Hypothalamus (tissue), 51 donors: ENCODE data around the gene STIM2.
"Not testable (repeated sequence)": the region's sequence is repeated elsewhere in the genome, so short reads cannot be mapped to it uniquely, and the experiment has no call there.

Source experiments
- DNase-seq, 51 donors: peaks; one replicate each; lab custom pipeline; 2025; lab: John Stamatoyannopoulos, UW

Gene STIM2

DNA sequence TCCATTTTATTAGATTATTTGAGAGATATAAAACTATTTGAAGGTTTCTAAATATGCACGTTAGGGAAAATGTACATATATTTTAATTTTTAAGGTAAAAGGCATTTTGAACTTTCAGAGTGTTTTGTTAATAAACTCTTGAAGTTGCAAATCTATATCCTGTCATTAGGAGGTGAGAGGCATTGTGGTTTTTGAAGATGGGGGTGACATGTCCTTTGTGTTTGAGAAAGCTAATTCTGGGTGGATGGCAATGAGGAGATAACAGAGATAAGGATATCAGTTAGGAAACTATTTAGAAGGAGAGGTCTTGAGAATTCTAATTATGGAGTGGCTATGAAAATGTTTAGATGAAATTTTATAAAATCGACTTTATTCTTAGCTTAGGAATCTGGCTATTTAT is 6.1 kb downstream of the STIM2 start:
- no peak for DNase-seq

DNA sequence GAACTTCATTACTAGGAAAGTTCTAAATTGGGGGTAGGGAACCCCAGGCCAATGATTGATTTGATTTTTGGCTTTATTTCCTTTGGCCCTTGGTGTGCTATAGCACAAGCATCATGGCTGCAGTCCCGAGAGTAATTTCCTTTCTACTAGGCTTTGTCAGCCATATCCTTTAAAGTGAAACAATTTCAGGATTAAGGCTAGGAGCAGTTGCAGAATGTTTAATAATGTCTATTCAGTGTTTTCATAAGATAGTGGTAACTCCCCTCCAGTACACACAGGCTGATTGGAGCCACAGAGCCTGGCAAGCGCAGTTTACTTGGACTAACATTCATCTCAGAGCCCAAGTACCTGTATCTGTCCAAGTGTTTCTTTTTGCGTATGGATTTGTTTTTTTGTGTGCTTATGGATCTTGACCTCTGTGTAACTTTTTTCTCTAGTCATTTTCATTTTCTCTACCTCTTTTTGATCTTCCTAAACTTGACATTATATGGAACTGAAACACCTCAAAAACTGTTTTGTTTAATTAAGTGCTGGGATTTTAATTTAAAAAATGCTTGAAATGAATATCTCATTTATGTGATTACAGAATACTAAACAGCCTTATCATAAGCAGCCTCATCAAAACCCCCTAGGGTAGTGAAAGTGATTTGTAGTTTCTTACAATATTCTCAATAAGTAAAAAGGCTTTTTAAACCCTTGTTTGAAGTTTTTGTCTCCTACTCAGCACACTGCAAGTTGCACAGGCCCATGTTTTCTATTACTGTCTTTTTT is 7.5 kb downstream of the STIM2 start:
- no peak for DNase-seq

DNA sequence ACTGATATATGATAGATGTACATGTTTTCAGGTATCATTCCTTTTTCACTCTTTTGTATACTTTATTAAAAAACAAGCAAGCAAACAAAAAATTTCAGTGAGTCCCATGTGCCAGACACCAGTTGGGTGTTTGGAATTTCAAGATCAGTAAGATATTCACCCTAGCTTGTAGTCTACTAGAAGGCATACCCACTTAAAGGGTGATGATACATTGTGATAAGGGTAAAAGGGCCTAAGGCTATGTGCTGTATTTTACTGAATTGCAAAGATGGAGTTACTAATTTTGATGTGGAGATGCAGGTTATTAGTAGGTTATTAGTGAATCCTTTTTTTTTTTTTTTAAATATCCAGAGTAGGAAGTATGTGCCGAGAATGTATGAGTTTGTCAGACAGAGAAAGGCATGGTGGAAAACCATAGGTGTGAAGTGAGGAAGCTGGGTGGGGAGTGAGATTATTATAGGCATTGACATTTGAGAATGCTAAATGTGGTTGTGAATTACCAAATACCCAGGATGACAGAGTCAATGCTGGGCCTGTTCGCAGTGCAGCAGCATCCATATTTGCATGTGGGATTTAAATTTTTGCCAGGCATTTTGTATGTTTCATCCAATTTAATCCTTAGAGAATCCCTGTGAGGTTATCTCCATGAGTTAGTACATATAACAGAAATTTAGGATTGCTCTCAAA is 10.1 kb downstream of the STIM2 start:
- DNase-seq: no peak

DNA sequence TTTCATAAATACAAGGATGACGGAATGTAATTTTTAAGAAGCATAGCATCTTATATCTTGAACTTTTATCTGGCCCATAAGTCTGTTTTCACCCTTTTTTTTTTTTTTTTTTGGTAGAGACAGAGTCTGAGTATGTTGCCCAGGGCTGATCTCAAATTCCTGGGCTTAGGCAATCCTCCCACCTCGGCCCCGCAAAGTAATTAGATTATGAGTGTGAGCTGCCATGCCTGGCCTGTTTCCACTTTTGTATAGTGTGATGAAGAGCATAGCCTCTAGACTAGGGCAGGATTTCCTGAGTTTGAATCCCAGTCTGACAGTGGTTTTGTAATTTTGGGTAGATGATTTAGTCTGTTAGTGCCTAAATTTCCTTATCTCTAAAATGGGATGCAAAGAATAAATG is 11.0 kb downstream of the STIM2 start:
- no peak for DNase-seq

DNA sequence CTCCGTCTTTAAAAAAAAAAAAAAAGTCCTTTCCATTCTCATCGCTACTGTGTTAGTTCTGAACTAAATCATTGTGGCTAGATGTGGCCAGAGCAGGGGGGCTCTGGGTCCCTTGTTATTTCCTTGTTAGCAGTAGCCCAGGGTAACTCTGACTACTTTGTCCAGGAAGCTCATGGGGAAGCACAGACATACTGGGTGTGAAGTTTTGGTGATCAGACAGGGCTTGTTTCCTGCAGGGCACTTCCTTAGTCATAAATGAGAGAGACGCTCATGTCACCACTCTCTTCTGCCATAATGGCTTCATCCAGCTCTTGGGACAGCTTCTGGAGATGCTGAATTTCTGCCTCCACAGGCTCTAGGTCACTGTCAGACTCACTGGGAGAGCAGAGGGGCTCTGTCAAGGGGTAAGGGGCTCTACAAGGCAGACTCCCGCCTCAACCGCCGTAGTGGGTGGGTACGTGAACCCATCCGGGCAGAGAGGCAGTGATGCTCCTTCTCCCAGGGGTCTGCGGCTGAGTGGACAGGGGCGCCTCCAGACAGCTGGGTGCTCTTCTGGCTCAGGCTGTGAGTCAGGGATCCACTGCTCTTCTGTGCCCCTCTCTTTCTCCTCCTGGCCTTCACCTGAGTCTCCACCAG is 12.9 kb downstream of the STIM2 start:
- no peak for DNase-seq

DNA sequence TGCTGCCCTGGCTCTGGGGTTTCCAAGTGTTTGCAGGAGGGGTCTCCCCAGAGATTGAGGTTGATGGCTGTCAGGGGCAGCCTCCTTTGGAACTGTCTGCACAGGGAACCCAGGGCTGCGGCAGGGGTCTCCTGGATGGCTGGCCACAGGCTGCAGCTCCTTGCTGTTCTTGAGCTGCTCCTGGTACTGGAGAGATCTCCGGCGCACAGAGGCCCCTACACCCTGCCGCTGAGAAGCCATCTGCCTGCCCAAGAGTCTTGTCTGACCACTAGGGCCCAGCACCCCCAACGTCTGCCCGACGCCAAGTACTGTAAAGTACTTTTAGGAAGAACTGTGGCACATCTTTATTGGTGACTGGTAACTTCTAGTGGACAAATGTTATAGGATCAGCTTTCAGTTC is 13.5 kb downstream of the STIM2 start:
- DNase-seq: no peak

DNA sequence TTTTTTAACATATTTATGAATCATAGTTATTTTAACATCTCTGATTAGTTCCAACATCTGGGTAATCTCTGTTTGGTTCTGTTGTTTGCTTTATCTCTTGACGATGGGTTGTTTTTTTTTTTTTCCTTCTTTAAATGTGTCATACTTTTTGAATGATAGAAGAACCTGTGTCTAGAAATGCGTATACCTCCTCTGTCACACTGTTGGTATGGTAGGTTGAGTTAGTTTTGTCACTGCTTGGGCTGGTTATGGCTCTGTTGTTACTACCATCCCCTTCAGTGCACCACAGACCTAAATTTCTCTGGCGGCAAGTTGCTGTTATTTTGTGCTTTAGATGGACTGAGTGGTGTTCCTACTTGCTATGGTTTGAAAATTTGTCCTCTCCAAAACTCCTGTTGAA is 16.8 kb downstream of the STIM2 start:
- DNase-seq: no peak

DNA sequence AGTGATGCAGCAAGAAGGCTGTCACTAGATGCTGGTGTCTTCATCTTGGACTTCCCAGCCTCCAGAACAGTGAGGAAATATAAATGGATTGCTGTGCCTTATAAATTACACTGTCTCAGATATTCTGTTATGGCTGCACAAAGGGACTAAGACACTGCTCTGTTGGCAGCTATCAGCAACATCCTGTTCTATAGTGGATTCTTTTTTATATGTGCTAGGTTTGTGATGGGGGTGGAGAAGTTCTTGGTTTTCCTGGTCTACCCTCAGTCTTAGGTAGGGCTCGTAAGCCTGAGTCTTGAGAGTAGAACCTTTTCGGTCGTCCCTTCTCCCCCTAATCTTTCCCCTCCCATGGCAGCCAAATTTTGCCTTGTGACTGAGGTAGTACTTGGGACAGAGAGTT is 17.3 kb downstream of the STIM2 start:
- DNase-seq: no peak

DNA sequence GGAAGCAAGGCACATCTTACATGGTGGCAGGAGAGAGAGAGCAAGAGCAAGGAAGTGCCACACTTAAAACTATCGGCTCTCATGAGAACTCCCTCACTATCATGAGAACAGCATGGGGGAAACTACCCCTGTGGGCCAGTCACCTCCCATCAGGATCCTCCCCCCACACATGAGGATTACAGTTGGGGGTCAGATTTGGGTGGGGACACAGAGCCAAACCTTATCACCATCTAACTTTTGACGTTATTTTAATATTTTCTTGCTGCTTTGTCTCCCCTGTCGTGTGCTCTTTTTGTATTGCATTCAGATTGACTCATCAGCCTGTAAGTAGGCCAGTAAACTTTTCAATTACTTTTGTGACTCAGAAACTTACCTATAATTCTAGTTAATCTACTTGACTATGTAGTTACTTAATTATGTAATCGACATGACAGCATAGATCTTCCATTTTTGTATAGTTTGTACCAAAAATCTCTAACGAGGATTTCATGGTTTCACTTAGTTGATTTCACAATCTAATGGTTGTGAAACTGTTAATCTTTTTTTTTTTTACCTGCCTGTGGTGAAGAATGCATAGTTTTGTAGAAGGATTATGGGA is 18.3 kb downstream of the STIM2 start:
- no peak for DNase-seq

DNA sequence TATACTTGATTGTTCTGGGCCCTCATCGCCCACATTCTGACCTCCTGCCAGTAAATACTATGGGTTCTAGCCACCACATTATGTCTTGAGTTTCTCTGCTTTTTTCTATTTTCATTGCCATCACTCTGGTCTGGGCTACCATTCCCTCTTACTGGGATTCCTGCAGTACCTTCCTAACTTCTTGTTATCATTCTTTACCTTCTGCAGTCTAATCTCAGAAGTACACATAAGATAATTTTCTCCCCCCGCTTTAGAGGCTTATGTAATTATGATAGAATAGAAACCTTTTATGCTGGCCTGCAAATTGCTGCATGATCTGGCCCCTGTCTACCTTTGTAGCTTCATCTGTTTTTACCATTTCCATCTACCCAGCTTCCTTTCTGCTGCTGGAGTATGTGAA is 19.2 kb downstream of the STIM2 start:
- DNase-seq: no peak

DNA sequence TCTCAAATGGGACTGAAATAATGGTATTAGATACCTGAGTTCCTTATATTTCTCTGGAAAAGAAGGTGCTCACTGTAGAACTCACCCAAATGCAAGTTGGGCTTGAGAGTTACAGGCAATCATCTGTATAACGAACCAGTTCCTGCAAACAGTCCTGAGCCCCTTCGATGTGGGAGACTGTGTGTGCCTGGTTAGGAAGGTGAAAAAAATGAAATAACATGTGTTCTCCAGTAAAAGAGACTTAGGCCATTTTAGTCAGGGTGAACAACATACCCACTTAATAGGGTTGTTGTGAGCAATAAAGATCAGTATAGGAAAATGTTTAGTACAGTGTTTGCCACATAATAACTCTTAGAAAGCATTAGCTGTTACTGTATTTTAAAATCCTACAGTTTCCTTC is 23.4 kb downstream of the STIM2 start:
- no peak for DNase-seq

DNA sequence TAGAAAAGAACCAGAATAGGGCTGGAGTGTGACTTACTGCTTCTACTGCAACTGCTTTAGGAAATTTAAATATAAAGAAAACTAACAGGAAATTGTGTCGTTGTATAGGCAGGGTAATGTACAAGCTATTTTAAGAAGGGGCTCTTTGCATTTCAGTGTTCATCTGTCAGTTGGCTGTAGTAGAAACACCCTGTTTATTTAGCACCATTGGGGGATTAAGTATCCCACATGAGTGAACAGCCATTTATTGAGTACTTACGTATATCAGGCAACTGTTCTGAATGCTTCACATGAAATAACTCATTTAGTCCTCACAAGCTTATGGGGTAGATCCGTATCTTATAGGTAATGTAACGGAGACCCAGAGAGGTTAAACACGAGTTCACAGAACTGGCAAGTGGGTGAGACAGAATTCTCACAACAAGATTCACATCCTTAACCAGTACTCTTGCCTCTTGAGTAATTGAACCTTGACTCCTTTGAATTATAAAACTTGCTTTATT is 23.9 kb downstream of the STIM2 start:
- DNase-seq: no peak

DNA sequence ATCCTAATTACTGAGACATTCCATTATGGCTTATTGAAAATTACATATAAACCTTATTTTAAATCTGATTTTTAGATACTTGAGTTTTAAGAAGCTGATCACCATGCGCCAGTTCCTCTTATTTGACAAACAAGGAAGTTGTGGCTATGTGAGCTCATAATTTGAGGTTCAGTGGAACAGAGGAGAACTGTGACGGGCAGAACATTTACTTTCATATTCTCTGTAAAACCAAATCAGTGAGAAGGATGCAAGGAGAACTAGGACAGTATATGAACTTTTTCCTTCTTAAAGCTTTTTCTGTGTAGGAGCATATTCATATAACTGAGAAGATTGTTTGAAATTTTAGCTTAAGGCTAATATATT is 25.3 kb downstream of the STIM2 start:
- no peak for DNase-seq

DNA sequence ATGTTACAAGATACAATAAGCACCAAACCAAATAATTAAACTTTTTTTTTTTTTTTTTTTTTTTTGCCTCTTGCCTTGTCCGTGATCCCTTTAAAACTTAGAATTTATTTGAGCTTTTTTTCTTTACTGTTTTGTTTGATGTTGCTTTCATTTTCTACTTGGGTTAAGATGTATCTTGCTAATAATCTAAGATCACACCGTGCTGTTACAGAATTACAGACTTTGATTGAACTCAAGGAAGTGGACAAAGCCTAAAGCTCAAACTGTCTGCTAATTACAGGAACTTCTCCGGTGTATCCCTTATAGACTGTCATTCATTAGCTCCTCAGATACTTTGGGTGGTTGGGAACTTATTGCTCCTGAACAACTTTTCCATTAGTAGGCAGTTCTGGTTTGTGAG is 26.5 kb downstream of the STIM2 start:
- no peak for DNase-seq

DNA sequence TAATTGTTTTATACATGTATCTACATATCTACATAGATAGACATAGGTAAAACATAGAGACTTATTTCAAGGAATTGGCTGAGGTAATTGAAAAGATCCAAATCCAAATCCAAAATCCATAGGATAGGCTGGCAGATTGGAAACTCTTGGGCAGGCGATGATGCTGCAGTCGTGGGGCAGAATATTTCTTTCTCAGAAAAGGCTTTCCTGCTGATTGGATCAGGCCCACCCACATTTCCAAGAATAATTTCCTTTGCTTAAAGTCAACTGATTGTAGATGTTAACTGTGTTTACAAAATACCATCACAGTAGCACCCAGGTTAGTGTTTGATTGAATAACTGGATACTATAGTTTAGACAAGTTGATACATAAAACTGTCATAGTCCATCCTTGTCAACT is 27.2 kb downstream of the STIM2 start:
- no peak for DNase-seq

DNA sequence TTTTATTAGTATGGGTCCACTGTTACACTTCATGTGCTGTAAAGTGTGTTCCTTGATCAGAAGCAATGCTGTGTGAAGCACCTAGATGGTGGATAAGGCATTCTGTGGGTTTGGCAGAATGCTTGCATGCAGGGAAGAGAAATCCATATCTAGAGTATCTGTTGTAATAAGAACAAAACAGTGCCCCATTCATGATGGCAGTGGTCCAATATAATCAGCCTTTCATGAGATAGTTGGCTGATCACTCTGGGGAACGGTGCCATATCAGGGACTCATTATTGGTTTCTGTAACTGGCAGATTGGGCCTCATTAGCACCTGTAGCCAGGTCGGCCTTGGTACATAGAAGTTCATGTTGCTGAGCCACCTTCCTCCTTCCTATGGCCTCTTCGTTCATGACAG is 28.7 kb downstream of the STIM2 start:
- no peak for DNase-seq

DNA sequence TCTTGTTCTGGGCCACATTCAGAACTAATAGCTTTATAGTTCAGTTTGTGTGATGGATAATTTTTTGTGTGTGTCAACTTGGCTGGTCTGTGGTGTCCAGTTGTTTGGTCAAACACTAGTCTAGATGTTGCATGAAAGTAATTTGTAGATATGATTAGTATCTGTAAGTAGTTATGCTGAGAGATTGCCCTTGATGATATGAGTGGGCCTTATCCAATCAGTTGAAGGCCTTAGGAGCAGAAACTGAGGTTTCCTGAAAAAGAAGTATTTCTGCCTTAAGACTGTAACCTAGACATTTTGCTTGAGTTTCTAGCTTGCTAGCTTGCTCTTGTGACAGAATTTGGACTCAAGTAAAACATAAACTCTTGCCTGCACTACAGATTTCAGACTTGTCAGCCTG is 30.4 kb downstream of the STIM2 start:
- no peak for DNase-seq

DNA sequence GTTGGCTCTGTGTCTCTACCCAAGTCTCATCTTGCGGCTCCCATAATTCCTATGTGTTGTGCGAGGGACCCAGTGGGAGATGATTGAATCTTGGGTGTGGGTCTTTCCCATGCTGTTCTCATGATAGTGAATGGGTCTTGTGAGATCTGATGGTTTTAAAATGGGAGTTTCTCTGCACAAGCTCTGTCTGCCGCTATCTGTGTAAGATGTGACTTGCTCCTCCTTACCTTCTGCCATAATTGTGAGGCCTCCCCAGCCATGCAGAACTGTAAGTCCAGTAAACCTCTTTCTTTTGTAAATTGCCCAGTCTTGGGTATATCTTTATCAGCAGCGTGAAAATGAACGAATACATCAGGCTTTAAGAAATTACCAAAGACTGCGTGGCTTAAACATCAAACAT is 31.2 kb downstream of the STIM2 start:
- DNase-seq: no peak

DNA sequence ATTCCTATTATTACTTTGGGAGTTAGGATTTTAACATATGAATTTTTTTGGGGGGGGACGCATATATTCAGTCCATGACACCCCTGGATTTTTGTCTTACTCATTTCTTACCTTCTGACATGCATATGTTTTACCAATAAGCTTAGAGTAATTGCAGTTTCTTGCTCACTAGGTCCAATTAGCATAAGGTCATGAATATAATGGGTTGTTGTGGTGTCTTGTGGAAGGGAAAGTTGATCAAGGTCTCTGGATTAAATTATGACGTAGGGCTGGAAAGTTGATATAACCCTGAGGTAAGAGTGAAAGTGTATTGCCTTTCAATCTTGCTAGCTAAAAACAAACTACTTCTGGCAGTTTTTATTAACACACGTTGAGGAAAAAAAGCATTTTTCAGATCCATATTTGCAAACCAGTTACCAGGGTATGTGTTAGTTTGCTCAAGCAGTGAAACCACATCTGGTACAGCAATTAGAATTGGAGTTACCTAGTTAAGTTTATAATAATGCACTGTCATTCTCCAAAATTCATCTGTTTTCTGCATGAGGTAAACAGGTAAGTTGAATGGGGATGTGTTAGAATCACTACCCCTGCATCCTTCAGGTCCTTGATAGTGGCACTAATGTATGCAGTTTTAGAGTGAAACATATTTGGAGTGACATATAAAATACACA is 32.0 kb downstream of the STIM2 start:
- DNase-seq: no peak

DNA sequence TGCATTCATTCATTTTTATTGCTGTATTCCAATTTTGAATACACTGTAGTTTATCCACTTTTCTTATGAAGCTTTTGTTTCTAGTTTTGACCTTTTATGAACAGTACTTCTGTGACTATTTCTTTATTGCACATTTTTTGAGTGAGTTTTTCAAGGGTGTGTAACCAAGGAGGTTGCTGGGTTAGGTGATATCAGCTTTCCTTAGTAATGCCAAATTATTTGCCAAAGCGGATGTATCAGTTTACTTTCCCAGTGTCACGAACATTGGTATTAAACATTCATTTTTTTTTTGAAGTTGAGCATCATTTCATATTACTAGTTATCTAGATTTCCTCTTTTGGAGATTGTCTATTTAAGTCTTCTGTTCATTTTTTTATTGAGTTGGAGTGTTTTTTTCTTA is 32.9 kb downstream of the STIM2 start:
- no peak for DNase-seq

DNA sequence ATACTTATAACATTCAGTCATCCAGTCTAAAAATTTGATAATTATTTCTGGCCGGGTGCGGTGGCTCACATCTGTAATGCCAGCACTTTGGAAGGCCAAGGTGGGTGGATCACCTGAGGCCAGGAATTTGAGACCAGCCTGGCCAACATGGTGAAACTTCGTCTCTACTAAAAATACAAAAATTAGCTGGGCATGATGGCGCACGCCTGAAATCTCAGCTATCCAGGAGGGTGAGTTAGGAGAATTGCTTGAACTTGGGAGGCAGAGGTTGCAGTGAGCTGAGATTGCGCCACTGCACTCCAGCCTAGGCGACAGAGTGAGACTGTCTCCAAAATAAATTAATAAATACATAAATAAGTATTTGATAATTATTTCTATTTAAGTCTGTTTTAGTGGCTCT is 34.2 kb downstream of the STIM2 start:
- not testable (repeated sequence) for DNase-seq
